ENCODE measurements around the gene HTR3A. TPM values are rescaled to one million over a fixed set of nuclear protein-coding genes. Genes with fewer than 3 reads are reported as not detected.
"Not testable (repeated sequence)": the region's sequence is repeated elsewhere in the genome, so short reads cannot be mapped to it uniquely, and the experiment has no call there.

The HTR3A gene
- total RNA-seq = 0.31 TPM

GRCh38 chr11:113974741-113975470 lies at the start of gene HTR3A:
HTR3A (plus strand) TSS chr11:113975108; CDS start chr11:113975326, 218 bp downstream.
- DNase-seq = no peak

GRCh38 chr11:113926273-113927197 lies 48.4 kb upstream of the HTR3A start:
- no peak for DNase-seq

- no peak for DNase-seq
Measured at GRCh38 chr11:113928311-113928710, 46.6 kb upstream of the HTR3A start.

DNA sequence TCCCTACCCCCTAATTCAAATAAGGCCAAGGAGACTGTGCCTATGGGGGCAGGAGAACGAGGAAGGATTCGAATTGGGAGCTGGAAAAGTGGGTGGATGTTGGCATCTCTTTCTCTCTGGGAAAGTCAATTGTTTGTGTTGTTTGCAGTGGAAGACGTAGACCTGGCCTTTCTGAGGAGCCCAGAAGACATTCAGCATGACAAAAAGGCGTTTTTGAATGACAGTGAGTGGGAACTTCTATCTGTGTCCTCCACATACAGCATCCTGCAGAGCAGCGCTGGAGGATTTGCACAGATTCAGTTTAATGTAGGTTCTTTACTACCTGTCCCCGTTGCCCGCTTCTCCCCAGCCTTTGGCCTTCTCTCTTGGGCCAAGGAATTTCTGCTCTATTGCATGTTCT lies 42.1 kb upstream of the HTR3A start:
- no peak for DNase-seq

GRCh38 chr11:113934193-113934592 lies 40.7 kb upstream of the HTR3A start:
- not testable (repeated sequence) for DNase-seq

GRCh38 chr11:113934761-113935160 lies 40.1 kb upstream of the HTR3A start:
- no peak for DNase-seq

DNA sequence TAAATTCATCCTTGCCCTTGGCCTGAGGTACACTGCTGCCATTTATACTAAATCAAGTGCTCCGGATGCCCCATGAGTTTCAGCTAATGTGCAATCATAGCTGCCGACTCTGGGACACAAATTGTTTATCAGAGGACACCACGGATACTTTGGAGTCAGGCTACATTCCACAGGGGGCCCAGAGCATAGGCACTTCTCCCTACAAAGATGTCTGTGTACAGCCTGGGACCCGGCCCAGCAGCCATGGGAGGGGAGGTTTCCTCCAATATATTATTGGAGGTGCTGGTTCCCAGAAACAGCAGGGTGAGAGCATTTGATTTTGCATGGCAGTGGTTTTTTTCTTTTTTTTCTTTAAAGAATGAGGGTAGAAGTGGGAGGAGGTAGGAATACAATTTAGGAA lies 39.0 kb upstream of the HTR3A start:
- peak; percentile 19 for DNase-seq

DNA sequence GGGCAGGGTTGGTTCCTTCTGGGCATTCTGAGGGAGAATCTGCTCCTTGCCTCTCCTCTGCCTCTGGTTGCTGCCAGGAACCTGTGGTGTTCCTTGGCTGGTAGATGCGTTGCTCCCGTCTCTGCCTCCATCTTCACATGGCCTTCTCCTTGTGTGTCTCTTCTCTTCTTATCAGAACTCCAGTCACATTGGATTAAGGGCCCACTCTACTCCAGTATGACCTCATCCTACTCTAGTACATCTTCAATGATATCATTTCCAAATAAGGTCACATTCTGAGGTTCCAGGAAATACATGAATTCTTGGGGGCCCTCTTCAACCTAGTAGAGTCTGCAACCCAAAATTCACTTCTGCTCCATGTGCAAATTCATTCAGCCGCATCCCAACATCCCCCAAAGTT lies 37.0 kb upstream of the HTR3A start:
- DNase-seq = no peak

GRCh38 chr11:113942256-113942655 lies 32.7 kb upstream of the HTR3A start:
- DNase-seq = no peak

DNA sequence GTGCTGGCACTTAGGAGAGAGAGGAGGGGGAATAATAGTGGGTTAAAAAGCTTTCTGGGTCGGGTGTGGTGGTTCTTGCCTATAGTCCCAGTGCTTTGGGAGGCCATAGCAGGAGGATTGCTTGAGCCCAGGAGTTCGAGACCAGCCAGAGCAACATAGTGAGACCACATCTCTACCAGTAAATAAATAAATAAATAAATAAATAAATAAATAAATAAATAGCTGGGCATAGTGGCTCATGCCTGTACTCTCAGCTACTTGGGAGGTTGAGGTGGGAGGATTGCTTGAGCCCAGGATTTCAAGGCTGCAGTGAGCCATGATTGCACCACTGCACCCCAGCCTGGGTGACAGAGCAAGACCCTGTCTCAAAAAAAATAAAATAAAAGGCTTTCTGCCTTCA lies 28.7 kb upstream of the HTR3A start:
- DNase-seq = not testable (repeated sequence)

DNA sequence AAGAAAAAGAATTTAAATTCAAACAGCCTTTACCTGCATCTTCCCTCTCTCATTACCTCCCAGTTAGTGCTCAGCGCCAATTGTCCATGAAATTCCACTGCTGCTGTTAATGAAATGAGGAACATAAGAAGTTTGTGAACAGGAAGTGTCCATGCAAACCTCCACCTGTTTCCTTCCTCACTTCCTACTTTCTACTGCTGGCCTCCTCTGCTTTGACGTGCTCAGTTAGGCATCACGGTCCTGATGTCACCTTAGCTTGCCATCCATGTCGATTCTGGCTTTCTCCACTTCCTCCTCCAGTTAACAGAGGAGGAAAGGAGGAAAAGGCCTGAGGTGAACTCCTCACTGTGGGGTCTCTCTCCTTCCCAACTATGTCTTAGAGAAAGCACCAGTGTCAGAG lies 26.9 kb upstream of the HTR3A start:
- no peak for DNase-seq

GRCh38 chr11:113949891-113950290 lies 25.0 kb upstream of the HTR3A start:
- no peak for DNase-seq

DNA sequence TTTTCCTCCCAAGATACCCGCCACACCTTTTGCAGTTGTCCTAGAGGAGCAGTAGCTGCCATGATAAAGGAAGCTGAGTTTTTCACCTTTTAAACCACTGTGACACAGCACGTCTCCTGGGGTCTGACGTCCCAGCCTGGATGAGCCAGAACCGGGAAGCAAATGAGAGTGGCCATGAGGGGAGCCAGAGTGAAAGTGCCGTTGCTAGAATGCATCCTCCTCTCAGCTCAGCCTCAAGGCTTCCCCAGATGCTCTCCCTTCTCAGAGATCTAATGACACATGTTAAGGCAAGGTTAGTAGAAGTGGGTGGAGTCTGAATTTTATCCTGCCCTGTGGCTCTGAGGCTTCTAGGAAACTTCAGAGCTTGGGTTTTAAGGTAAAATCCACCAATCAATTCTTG lies 23.4 kb upstream of the HTR3A start:
- DNase-seq = no peak

GRCh38 chr11:113952070-113952469 lies 22.8 kb upstream of the HTR3A start:
- DNase-seq = no peak

DNA sequence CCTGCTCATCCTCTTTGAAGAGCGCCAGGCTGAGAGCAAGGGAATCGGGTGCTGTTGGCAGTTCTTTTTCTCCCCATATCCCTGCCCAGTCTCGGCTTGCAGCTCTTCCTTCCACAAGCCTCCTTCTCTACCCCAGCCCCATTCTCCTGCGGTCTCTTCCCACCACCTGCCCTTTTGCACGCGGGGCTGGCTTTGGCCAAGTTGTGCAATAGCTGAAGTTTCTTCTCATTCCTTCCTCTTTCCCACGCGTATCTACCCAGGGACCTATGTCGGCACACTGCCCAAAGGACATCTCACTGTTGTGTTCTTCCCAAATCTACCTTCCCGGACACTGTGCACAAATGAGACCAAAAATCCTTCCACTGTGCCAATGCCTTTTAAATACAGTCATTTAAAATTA lies 22.3 kb upstream of the HTR3A start:
- no peak for DNase-seq

- DNase-seq = no peak
Measured at GRCh38 chr11:113954235-113954634, 20.7 kb upstream of the HTR3A start.

- DNase-seq = no peak
Measured at GRCh38 chr11:113956986-113957385, 17.9 kb upstream of the HTR3A start.

GRCh38 chr11:113960702-113961330 lies 14.1 kb upstream of the HTR3A start:
- no peak for DNase-seq

GRCh38 chr11:113967361-113967760 lies 7.5 kb upstream of the HTR3A start:
- no peak for DNase-seq

- DNase-seq = no peak
Measured at GRCh38 chr11:113971506-113972195, 3.3 kb upstream of the HTR3A start.

DNA sequence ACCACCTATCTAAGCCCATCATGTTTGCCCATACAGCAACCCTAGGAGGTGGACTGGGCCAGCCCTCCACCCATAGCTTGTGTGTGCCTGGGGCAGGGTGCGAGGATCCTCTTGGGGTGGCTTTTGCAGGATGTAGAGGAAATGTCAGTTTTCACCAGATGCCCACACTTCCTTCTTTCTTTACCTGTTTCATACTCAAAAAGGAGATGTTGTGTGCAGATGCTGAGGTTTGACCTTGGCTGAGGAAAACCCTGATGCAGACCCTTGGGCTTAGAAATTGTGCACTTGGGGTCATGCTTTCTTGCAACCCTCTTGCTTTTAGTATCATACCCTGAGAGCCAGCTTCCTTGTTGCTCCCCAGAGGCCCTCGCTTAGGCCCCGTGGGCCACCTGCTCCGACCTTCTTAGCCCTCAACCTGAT lies 2.2 kb downstream of the HTR3A start:
- DNase-seq = no peak

GRCh38 chr11:113977701-113978100 lies 2.8 kb downstream of the HTR3A start:
- DNase-seq = no peak
